Measurements from ENCODE around the gene KLHL28. TPM values are rescaled to one million over a fixed set of nuclear protein-coding genes. Genes with fewer than 3 reads are reported as not detected.

The KLHL28 gene
- total RNA-seq, 1 experiment from 2014 or later, result 11.2 TPM

- Histone ChIP-seq H3K9me3 (ENCODE audit: control insufficient read depth in 1 of 2, insufficient read depth in 1 of 2, low read depth in 1 of 2, low read length in 2 of 2) (peaks cover 0 to 3% of the 10 kb centered on the region in 2 experiments; a peak in 1 of 4 replicates), H3K4me2 (ENCODE audit: low read length) (peak overlapping the region; percentile 86), H3K4me1 (ENCODE audit: control insufficient read depth in 1 of 2, insufficient read depth in 2 of 2, low read length in 2 of 2) (peaks cover 9 to 11% of the 10 kb centered on the region in 2 experiments; a peak in 3 of 4 replicates), H3K9me2 (ENCODE audit: insufficient read depth) (no peaks in the 10 kb centered on the region), H3K27ac (ENCODE audit: low read depth, low read length) (peak overlapping the region; percentile 68), H3K36me3 (ENCODE audit: control insufficient read depth in 1 of 2, insufficient read depth in 2 of 2, low read length in 2 of 2) (no peaks in the 10 kb centered on the region; a peak in 1 of 4 replicates), H3K9ac (ENCODE audit: low read length) (peak overlapping the region; percentile 81), H3K27me3 (ENCODE audit: insufficient read depth, low read length) (no peaks in the 10 kb centered on the region), H2AFZ (ENCODE audit: low read depth, low read length, poor library complexity, severe bottlenecking) (peak overlapping the region; percentile 62), H4K20me1 (ENCODE audit: insufficient read depth) (no peaks in the 10 kb centered on the region), H3K4me3 (replicated peaks in 1 of 2; ENCODE audit: low read depth in 1 of 2, low read length in 2 of 2) (peak overlapping the region; percentile 72 to 94), H3K79me2 (ENCODE audit: insufficient read depth, low read length) (peaks cover 54% of the 10 kb centered on the region)
- ATAC-seq, result peak; percentile 45
- no peak for TF ChIP-seq EGR1 (IDR thresholded peaks at IDR 0.05; ENCODE audit: low read depth)
- no peak for TF ChIP-seq JUND (IDR thresholded peaks at IDR 0.05)
- no peak for TF ChIP-seq ZNF274 (IDR thresholded peaks at IDR 0.05; ENCODE audit: low read depth, low read length)
- no peak for TF ChIP-seq SP1 (IDR thresholded peaks at IDR 0.05; ENCODE audit: low read depth)
- no peak for TF ChIP-seq CEBPB (IDR thresholded peaks at IDR 0.05; ENCODE audit: low read depth)
- TF ChIP-seq CTCF (IDR thresholded peaks at IDR 0.05 in 2 of 3, conservative IDR thresholded peaks at IDR 0.05 in 1 of 3; ENCODE audit: borderline replicate concordance in 1 of 3, insufficient read depth in 1 of 3, low read depth in 2 of 3, low read length in 2 of 3), result no peak
- no peak for TF ChIP-seq ZBTB33 (IDR thresholded peaks at IDR 0.05; ENCODE audit: extremely low read depth, insufficient replicate concordance, low read length)
- no peak for TF ChIP-seq RAD21 (IDR thresholded peaks at IDR 0.05; ENCODE audit: low read depth)
- no peak for TF ChIP-seq REST (IDR thresholded peaks at IDR 0.05; ENCODE audit: low read depth)
- TF ChIP-seq CBX3 (IDR thresholded peaks at IDR 0.05; ENCODE audit: low read depth), result no peak
- TF ChIP-seq MAX (IDR thresholded peaks at IDR 0.05), result no peak
- no peak for TF ChIP-seq SIN3A (IDR thresholded peaks at IDR 0.05; ENCODE audit: low read depth)
- no peak for TF ChIP-seq ELF1 (IDR thresholded peaks at IDR 0.05; ENCODE audit: borderline replicate concordance, low read depth)
- TF ChIP-seq SRF (IDR thresholded peaks at IDR 0.05; ENCODE audit: low read depth), result no peak
- TF ChIP-seq EZH2 (IDR thresholded peaks at IDR 0.05), result no peak
- no peak for TF ChIP-seq ZFX (IDR thresholded peaks at IDR 0.05)
- no peak for TF ChIP-seq YY1 (IDR thresholded peaks at IDR 0.05; ENCODE audit: extremely low read depth, insufficient replicate concordance, low read depth, low read length)
- BruUV-seq (replicated peaks), result TSS peak; percentile 63
- CTCF ChIA-PET, result interaction anchor here (1.1 kb wide), 1 partner anchor 307 kb away, joined by 3 read pairs; no protein-coding TSS in a partner anchor
- RAD21 ChIA-PET (ENCODE audit: low non-redundant PET in 1 of 2, low total read pairs in 2 of 2, uncharacterized antibody in 2 of 2, unreplicated experiment in 2 of 2), result no interaction called here
- DNase-seq (ENCODE audit: low read depth, low spot score), result no peak
- intact Hi-C loops (cut with micrococcal nuclease), result loop anchor here (2.0 to 5.0 kb wide), 2 partner anchors 174 to 291 kb away; partner anchors contain the start of genes FANCM, FKBP3 and MIS18BP1
- POLR2A ChIA-PET, result interaction anchor here (1.1 to 1.5 kb wide), 2 partner anchors 11 to 173 kb away, joined by 3 to 4 read pairs; partner anchors contain the start of gene FKBP3
Observed at GRCh38 chr14:44961151-44961553, 595 bp downstream of the KLHL28 start.
